ENCODE results near the gene PARD3B.
"Not testable (repeated sequence)": the region's sequence is repeated elsewhere in the genome, so short reads cannot be mapped to it uniquely, and the experiment has no call there.

Gene PARD3B

GRCh38 chr2:205462681-205463345 lies 917.5 kb downstream of the PARD3B start:
- no peak for DNase-seq (ENCODE audit: low read depth in 2 of 2)

- no peak for DNase-seq (ENCODE audit: low read depth in 2 of 2)
These were observed 918.3 kb downstream of the PARD3B start for GRCh38 chr2:205463466-205464025.

- no peak for DNase-seq (ENCODE audit: low read depth in 2 of 2)
These were observed 919.4 kb downstream of the PARD3B start for GRCh38 chr2:205464681-205465080.

- no peak for DNase-seq (ENCODE audit: low read depth in 2 of 2)
These were observed 920.5 kb downstream of the PARD3B start for GRCh38 chr2:205465791-205466190.

GRCh38 chr2:205471776-205472175 lies 926.5 kb downstream of the PARD3B start:
- no peak for DNase-seq (ENCODE audit: low read depth in 2 of 2)

- no peak for DNase-seq (ENCODE audit: low read depth in 2 of 2)
These were observed 928.5 kb downstream of the PARD3B start for GRCh38 chr2:205473791-205474190.

GRCh38 chr2:205474741-205475415 lies 929.6 kb downstream of the PARD3B start:
- DNase-seq (ENCODE audit: low read depth in 2 of 2): no peak

- DNase-seq (ENCODE audit: low read depth in 2 of 2): no peak
These were observed 930.1 kb downstream of the PARD3B start for GRCh38 chr2:205475416-205475768.

GRCh38 chr2:205477016-205477705 lies 931.9 kb downstream of the PARD3B start:
- DNase-seq (ENCODE audit: low read depth in 2 of 2): no peak

GRCh38 chr2:205481861-205482260 lies 936.6 kb downstream of the PARD3B start:
- no peak for DNase-seq (ENCODE audit: low read depth in 2 of 2)

- no peak for DNase-seq (ENCODE audit: low read depth in 2 of 2)
These were observed 937.3 kb downstream of the PARD3B start for GRCh38 chr2:205482399-205483081.

- DNase-seq (ENCODE audit: low read depth in 2 of 2): no peak
These were observed 937.8 kb downstream of the PARD3B start for GRCh38 chr2:205483095-205483494.

GRCh38 chr2:205484215-205484614 lies 938.9 kb downstream of the PARD3B start:
- no peak for DNase-seq (ENCODE audit: low read depth in 2 of 2)

GRCh38 chr2:205484764-205485163 lies 939.5 kb downstream of the PARD3B start:
- DNase-seq (ENCODE audit: low read depth in 2 of 2): no peak

GRCh38 chr2:205493528-205493927 lies 948.3 kb downstream of the PARD3B start:
- not testable (repeated sequence) for DNase-seq (ENCODE audit: low read depth in 2 of 2)

- DNase-seq (ENCODE audit: low read depth in 2 of 2): no peak
These were observed 949.4 kb downstream of the PARD3B start for GRCh38 chr2:205494537-205495235.

GRCh38 chr2:205495819-205496218 lies 950.5 kb downstream of the PARD3B start:
- no peak for DNase-seq (ENCODE audit: low read depth in 2 of 2)

- DNase-seq (ENCODE audit: low read depth in 2 of 2): no peak
These were observed 951.1 kb downstream of the PARD3B start for GRCh38 chr2:205496370-205496769.

GRCh38 chr2:205496772-205497171 lies 951.5 kb downstream of the PARD3B start:
- no peak for DNase-seq (ENCODE audit: low read depth in 2 of 2)

GRCh38 chr2:205499006-205499405 lies 953.7 kb downstream of the PARD3B start:
- DNase-seq (ENCODE audit: low read depth in 2 of 2): no peak

GRCh38 chr2:205500065-205500464 lies 954.8 kb downstream of the PARD3B start:
- no peak for DNase-seq (ENCODE audit: low read depth in 2 of 2)

Data from stimulated activated CD4-positive, alpha-beta T cell treated with anti-CD3 and anti-CD28 coated beads, Interleukin-15, amount 100 ng/mL, for 48 hours (primary cell).